ENCODE results near the gene IL17A.

The IL17A gene

DNA sequence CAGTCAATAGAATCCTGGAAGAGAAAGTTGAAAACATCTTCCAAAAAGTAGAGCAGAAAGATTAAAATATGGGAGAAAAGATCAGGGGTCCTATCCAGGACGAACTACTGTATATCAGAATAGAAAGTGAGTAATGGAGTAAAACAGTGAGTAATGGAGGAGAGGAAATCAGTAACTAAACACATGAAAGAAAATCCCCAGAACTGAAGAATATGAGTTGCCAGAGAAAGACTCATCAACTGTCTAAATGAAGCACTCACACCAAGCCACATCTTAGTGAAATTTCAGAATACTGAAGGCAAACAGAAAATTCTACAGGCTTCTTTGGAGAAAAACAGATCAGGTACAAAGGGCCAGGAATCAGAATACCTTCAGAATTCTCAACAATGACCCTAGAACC is 14.9 kb downstream of the IL17A start:
- FAIRE-seq, result no peak
- no peak for DNase-seq (ENCODE audit: insufficient read length, low spot score)
- no peak for TF ChIP-seq CTCF (IDR thresholded peaks at IDR 0.05; ENCODE audit: insufficient read depth, missing control alignments)

- DNase-seq (ENCODE audit: insufficient read length, low spot score) (no peak), FAIRE-seq (no peak)
- no peak for TF ChIP-seq CTCF (IDR thresholded peaks at IDR 0.05; ENCODE audit: insufficient read depth, missing control alignments)
These were observed 15.3 kb downstream of the IL17A start for GRCh38 chr6:52201493-52201892.

DNA sequence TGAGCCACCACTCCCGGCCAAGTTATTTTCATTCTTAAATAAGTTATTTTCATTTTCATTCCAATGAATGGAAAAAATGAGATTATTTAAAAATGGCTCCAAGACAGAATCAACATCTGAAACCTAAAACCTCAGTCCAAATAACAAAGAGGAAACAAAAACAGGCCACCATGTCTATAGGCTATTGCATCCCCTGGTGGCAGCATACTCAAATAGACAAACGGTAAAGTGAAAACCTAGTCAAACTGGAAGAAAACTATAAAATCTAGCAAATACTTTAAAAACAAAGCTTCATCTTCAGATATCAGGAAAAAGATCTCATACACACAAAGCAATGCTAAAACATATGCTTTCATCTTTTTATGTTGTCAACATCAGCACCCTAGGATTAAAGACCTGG is 20.9 kb downstream of the IL17A start:
- FAIRE-seq, result no peak
- DNase-seq (ENCODE audit: insufficient read length, low spot score), result no peak
- TF ChIP-seq CTCF (IDR thresholded peaks at IDR 0.05; ENCODE audit: insufficient read depth, missing control alignments), result peak; percentile 6

DNA sequence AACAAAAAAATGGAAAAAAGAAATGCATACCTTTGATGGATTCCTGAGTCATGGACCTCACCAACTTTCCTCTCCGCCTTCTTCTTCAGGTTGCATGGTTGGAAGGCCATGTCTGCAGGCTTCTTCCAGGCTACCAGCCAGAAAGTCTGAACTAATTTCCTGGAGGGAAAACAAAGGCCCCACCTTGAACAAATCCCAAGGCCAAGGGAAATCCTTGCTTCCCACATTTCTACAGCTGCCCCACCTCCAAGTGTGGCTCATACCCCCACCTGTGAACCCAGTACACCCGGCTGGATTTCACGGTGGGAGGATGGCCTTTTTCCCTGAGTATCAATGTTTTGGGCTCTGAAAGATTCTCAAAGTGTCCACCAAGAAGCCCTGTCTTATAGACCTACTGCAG is 22.4 kb downstream of the IL17A start:
- DNase-seq (ENCODE audit: insufficient read length, low spot score) (no peak), FAIRE-seq (no peak)
- no peak for TF ChIP-seq CTCF (IDR thresholded peaks at IDR 0.05; ENCODE audit: insufficient read depth, missing control alignments)

- DNase-seq (ENCODE audit: insufficient read length, low spot score), result no peak
- FAIRE-seq, result no peak
- TF ChIP-seq CTCF (IDR thresholded peaks at IDR 0.05; ENCODE audit: insufficient read depth, missing control alignments), result no peak
These were observed 23.6 kb downstream of the IL17A start for GRCh38 chr6:52209770-52210169.

DNA sequence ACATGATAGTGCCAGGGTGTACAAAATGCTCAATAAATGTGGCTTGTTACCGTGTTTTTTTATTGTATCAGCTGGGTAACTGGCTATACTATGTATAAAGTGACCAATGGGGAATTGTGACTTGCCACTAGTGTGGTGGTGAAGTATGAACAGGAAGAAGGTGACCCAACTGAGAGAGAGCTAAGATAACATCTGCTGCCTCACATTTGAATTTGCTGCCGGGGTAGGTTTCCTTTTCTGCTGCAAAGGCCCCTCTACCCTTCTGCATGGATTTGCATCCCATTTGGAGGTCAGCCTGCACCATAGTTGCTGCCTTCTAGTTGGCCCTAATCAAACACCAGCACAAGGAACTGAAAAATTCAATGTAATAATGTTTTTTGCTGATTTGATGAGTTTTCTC is 24.1 kb downstream of the IL17A start:
- FAIRE-seq (no peak), DNase-seq (ENCODE audit: insufficient read length, low spot score) (no peak)
- no peak for TF ChIP-seq CTCF (IDR thresholded peaks at IDR 0.05; ENCODE audit: insufficient read depth, missing control alignments)

DNA sequence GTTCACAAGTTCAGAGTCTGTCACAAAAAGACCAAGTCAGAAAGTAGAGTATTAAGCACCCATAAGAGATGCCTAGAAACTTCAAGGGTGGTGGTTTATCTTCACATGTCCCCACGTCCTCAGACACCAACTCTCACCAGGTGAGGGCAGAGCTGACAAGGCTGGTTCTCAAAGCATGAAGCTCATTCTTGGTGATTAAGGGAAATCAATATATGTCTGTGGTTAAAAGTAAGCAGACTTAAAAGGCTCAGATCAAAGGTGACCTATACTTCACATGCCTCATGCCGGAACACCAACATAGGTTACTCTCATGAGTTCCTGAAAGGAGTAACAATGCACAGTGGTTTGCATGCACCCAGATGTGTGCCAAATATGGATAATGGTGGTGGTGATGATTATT is 27.0 kb downstream of the IL17A start:
- no peak for TF ChIP-seq CTCF (IDR thresholded peaks at IDR 0.05; ENCODE audit: insufficient read depth, missing control alignments)
- DNase-seq (ENCODE audit: insufficient read length, low spot score) (no peak), FAIRE-seq (no peak)
